A549 treated with CORT108297 at 1 μM for 4 hours (cell line): ENCODE data around the gene MRPL12. TPM values are rescaled to one million over a fixed set of nuclear protein-coding genes. Genes with fewer than 3 reads are reported as not detected.

ENCODE experiments used
- total RNA-seq: library from RNA; stranded (reverse); fragments of 200-300 nt; extraction: Qiagen RNA extraction; gene quantifications from 5 replicates; pipeline ENCODE4 v1.2.3, GENCODE V29; 2022

Gene MRPL12
- 218 to 333 TPM (median 307 TPM) in 5 replicates for total RNA-seq

GRCh38 chr17:81702934-81703746 lies at the start of gene MRPL12:
MRPL12 (plus strand) TSS chr17:81703367; CDS start chr17:81703502, 135 bp downstream.

GRCh38 chr17:81656118-81656743 lies 46.9 kb upstream of the MRPL12 start, which contains the start of gene PDE6G:
PDE6G (minus strand) TSS chr17:81656542; CDS start chr17:81653305, 3,237 bp downstream.

GRCh38 chr17:81666342-81667191 lies 36.6 kb upstream of the MRPL12 start, which contains the start of the genes CCDC137 and OXLD1:
CCDC137 (plus strand) TSS chr17:81666737; CDS start chr17:81666767, 30 bp downstream.
OXLD1 (minus strand) TSS chr17:81666605; CDS start chr17:81666577, 28 bp downstream.

GRCh38 chr17:81683584-81684441 lies 19.4 kb upstream of the MRPL12 start, which contains the start of the genes ARL16 and HGS:
ARL16 (minus strand) TSS chr17:81683797; CDS start chr17:81683753, 44 bp downstream.
HGS (plus strand) TSS chr17:81684011; CDS start chr17:81684067, 56 bp downstream.

GRCh38 chr17:81711814-81712467 lies 8.8 kb downstream of the MRPL12 start, which contains the start of gene SLC25A10:
SLC25A10 (plus strand) TSS chr17:81712284; CDS start chr17:81712427, 143 bp downstream.

Other genes with a start within 250 kb of the MRPL12 start
- 4,859 to 6,885 TPM (median 5,562 TPM) in 5 replicates for gene ACTG1, start 190.6 kb upstream of the MRPL12 start, total RNA-seq
- gene FSCN2, start 175.0 kb upstream of the MRPL12 start, total RNA-seq, result 0.84 to 1.6 TPM (median 1.2 TPM) in 5 replicates
- 18.1 to 28.0 TPM (median 25.7 TPM) in 5 replicates for gene FAAP100, start 151.0 kb upstream of the MRPL12 start, total RNA-seq
- 85.0 to 106 TPM (median 100 TPM) in 5 replicates for gene NPLOC4, start 66.3 kb upstream of the MRPL12 start, total RNA-seq
- 4.7 to 6.7 TPM (median 5.5 TPM) in 5 replicates for gene TSPAN10, start 66.2 kb upstream of the MRPL12 start, total RNA-seq
- 1.5 to 3.5 TPM (median 2.3 TPM) in 5 replicates for gene PDE6G, start 46.8 kb upstream of the MRPL12 start, total RNA-seq
- 36.8 to 67.2 TPM (median 66.0 TPM) in 5 replicates for gene OXLD1, start 36.8 kb upstream of the MRPL12 start, total RNA-seq
- gene CCDC137, start 36.6 kb upstream of the MRPL12 start, total RNA-seq, result 60.1 to 73.6 TPM (median 66.8 TPM) in 5 replicates
- 45.1 to 55.5 TPM (median 52.3 TPM) in 5 replicates for gene ARL16, start 19.6 kb upstream of the MRPL12 start, total RNA-seq
- gene HGS, start 19.4 kb upstream of the MRPL12 start, total RNA-seq, result 142 to 227 TPM (median 216 TPM) in 5 replicates
- gene SLC25A10, start 8.9 kb downstream of the MRPL12 start, total RNA-seq, result 27.8 to 48.8 TPM (median 47.9 TPM) in 5 replicates
- 0.17 to 0.50 TPM (median 0.23 TPM) in 5 replicates for gene GCGR, start 100.8 kb downstream of the MRPL12 start, total RNA-seq
- 78.0 to 115 TPM (median 102 TPM) in 5 replicates for gene MCRIP1, start 129.9 kb downstream of the MRPL12 start, total RNA-seq
- gene PPP1R27, start 131.7 kb downstream of the MRPL12 start, total RNA-seq, result 0.10 to 0.43 TPM (median 0.17 TPM) in 4 of 5 replicates, not detected in the other
- gene P4HB, start 157.2 kb downstream of the MRPL12 start, total RNA-seq, result 690 to 732 TPM (median 705 TPM) in 5 replicates
- gene ARHGDIA, start 168.0 kb downstream of the MRPL12 start, total RNA-seq, result 603 to 678 TPM (median 626 TPM) in 5 replicates
- 170 to 255 TPM (median 241 TPM) in 5 replicates for gene ALYREF, start 188.2 kb downstream of the MRPL12 start, total RNA-seq
- 182 to 330 TPM (median 298 TPM) in 5 replicates for gene ANAPC11, start 188.4 kb downstream of the MRPL12 start, total RNA-seq
- 0.51 to 0.77 TPM (median 0.61 TPM) in 5 replicates for gene NPB, start 198.9 kb downstream of the MRPL12 start, total RNA-seq
- 12.9 to 17.1 TPM (median 16.7 TPM) in 5 replicates for gene PCYT2, start 208.0 kb downstream of the MRPL12 start, total RNA-seq
- gene SIRT7, start 214.8 kb downstream of the MRPL12 start, total RNA-seq, result 28.6 to 46.2 TPM (median 44.4 TPM) in 5 replicates
- 29.9 to 49.3 TPM (median 41.7 TPM) in 5 replicates for gene MAFG, start 224.4 kb downstream of the MRPL12 start, total RNA-seq
- gene PYCR1, start 233.9 kb downstream of the MRPL12 start, total RNA-seq, result 66.6 to 94.6 TPM (median 92.7 TPM) in 5 replicates
- gene MYADML2, start 243.9 kb downstream of the MRPL12 start, total RNA-seq, result not detected in 5 replicates